ENCODE results near the gene MT1B. TPM values are rescaled to one million over a fixed set of nuclear protein-coding genes. Genes with fewer than 3 reads are reported as not detected.

Gene MT1B
- total and polyA plus RNA-seq, 2 experiments from 2014 or later, result 0.47 TPM; not detected in 1

DNA sequence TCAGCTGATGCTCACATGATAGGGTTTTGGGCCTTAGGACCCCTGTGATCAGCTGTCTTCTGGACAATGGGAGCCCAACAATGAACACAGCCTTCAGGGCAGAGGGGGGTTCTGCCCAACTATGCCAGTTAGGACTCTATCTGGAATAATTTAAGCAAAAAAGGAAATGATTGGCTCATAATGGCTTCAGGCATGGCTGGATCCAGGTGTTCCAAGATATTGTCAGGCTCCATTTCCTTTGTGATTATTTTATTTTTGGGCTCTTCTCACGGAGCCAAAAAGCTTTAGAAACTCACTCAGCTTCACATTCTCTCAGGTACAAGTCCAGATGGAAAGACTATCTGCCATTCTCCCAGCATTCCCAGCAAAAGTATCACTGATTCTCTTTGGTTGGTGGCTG, 46.2 kb upstream of the MT1B start:
- peaks cover 26% of the 10 kb centered on the region for H3K4me1 ChIP-seq (ENCODE audit: insufficient read depth)
- TF ChIP-seq, protein P1, sequence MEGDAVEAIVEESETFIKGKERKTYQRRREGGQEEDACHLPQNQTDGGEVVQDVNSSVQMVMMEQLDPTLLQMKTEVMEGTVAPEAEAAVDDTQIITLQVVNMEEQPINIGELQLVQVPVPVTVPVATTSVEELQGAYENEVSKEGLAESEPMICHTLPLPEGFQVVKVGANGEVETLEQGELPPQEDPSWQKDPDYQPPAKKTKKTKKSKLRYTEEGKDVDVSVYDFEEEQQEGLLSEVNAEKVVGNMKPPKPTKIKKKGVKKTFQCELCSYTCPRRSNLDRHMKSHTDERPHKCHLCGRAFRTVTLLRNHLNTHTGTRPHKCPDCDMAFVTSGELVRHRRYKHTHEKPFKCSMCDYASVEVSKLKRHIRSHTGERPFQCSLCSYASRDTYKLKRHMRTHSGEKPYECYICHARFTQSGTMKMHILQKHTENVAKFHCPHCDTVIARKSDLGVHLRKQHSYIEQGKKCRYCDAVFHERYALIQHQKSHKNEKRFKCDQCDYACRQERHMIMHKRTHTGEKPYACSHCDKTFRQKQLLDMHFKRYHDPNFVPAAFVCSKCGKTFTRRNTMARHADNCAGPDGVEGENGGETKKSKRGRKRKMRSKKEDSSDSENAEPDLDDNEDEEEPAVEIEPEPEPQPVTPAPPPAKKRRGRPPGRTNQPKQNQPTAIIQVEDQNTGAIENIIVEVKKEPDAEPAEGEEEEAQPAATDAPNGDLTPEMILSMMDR (IDR thresholded peaks at IDR 0.05; ENCODE audit: poor library complexity), result no peak
- TF ChIP-seq EZH2phosphoT487 (IDR thresholded peaks at IDR 0.05; ENCODE audit: low read depth, severe bottlenecking, unreplicated experiment), result no peak
- TF ChIP-seq EZH2 (IDR thresholded peaks at IDR 0.05; ENCODE audit: borderline replicate concordance), result no peak
- no peaks in the 10 kb centered on the region for H3K9me2 ChIP-seq (replicated peaks; ENCODE audit: insufficient read depth)
- no peaks in the 10 kb centered on the region for H3K9me3 ChIP-seq (ENCODE audit: low read depth)
- H3K36me3 ChIP-seq (replicated peaks; ENCODE audit: insufficient read depth, low read depth), result no peaks in the 10 kb centered on the region
- H4K20me1 ChIP-seq (ENCODE audit: insufficient read depth, poor library complexity, severe bottlenecking), result no peaks in the 10 kb centered on the region
- H3K27ac ChIP-seq, result peak overlapping the region; percentile 87
- H3K27me3 ChIP-seq, result peaks cover 1% of the 10 kb centered on the region
- H2AFZ ChIP-seq, result no peak overlapping the region
- no peak for DNase-seq (ENCODE audit: low spot score)
- H3K4me3 ChIP-seq, result no peak overlapping the region
- H3K79me2 ChIP-seq, result no peaks in the 10 kb centered on the region
- no peak overlapping the region for H3K4me2 ChIP-seq
- WGBS (ENCODE audit: low lambda C conversion rate, missing lambda C conversion rate), result 88% methylated on average over 1 of the region's 1 CpG

DNA sequence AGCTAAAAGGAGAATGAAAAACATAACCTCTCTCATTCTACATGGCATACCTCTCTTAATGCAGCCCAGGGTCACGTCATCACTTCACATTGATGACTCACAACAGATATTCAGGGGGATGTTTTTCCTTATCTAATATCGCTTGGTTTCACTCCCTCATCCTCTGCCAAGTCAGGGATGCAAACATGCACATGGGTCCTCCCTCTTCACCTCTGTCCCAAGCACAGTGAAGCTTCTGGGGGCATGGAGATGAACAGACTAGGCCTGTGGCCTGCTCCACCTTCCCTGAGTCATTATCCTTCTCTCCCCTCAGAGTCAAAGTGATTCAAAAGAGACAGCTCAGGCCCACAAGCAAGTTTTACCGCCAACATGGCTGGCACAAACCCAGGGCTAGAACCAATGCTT, 45.6 kb upstream of the MT1B start:
- 83% methylated on average over 3 of the region's 3 CpGs for WGBS (ENCODE audit: low lambda C conversion rate, missing lambda C conversion rate)
- peak overlapping the region; percentile 77 for H3K4me2 ChIP-seq
- H3K27ac ChIP-seq, result peak overlapping the region; percentile 87
- H3K36me3 ChIP-seq (replicated peaks; ENCODE audit: insufficient read depth, low read depth), result no peaks in the 10 kb centered on the region
- no peaks in the 10 kb centered on the region for H4K20me1 ChIP-seq (ENCODE audit: insufficient read depth, poor library complexity, severe bottlenecking)
- no peaks in the 10 kb centered on the region for H3K9me2 ChIP-seq (replicated peaks; ENCODE audit: insufficient read depth)
- no peak overlapping the region for H2AFZ ChIP-seq
- H3K79me2 ChIP-seq, result no peaks in the 10 kb centered on the region
- no peak for TF ChIP-seq EZH2 (IDR thresholded peaks at IDR 0.05; ENCODE audit: borderline replicate concordance)
- TF ChIP-seq, protein P1 (IDR thresholded peaks at IDR 0.05; ENCODE audit: poor library complexity), result no peak
- peaks cover 26% of the 10 kb centered on the region for H3K4me1 ChIP-seq (ENCODE audit: insufficient read depth)
- H3K27me3 ChIP-seq, result peaks cover 4% of the 10 kb centered on the region
- no peak overlapping the region for H3K4me3 ChIP-seq
- no peaks in the 10 kb centered on the region for H3K9me3 ChIP-seq (ENCODE audit: low read depth)
- no peak for DNase-seq (ENCODE audit: low spot score)

DNA sequence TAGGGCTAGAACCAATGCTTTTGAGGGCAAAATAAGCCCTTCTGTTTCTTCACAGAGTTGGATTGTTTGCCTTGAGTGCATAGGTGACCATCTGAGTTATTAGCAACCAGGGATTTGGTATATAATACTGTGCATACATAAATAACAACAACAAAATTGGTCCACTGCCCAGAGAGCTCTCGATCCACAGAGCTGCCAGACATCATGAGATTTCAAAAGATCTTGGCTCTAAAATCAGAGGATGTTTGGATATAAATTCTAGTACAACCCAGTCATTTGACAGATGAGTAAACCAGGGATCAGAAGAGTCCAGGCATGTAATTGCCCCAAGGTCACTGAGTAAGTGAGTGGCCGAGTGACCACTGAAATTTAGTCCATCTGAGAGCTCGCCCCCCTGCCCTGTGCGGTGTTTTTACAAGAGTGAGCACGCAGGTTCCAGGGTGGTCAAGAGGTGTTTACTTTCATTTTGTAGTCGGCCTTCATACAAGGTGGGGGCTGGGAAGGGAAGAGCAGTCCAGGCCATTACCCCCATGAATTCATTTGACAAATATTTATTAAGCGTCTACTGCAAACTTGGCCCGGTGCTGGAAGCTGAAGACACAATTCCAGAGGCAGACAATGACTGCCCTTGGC, 45.1 kb upstream of the MT1B start:
- Histone ChIP-seq H4K20me1 (ENCODE audit: insufficient read depth, poor library complexity, severe bottlenecking) (no peaks in the 10 kb centered on the region), H3K36me3 (replicated peaks; ENCODE audit: insufficient read depth, low read depth) (no peaks in the 10 kb centered on the region), H3K4me2 (peak overlapping the region; percentile 77), H3K79me2 (no peaks in the 10 kb centered on the region), H3K9me3 (ENCODE audit: low read depth) (no peaks in the 10 kb centered on the region), H3K9me2 (replicated peaks; ENCODE audit: insufficient read depth) (no peaks in the 10 kb centered on the region), H3K27ac (peak overlapping the region; percentile 87), H3K27me3 (peaks cover 4% of the 10 kb centered on the region), H3K4me1 (ENCODE audit: insufficient read depth) (peaks cover 26% of the 10 kb centered on the region), H3K4me3 (no peak overlapping the region), H2AFZ (no peak overlapping the region)
- no peak for TF ChIP-seq EZH2 (IDR thresholded peaks at IDR 0.05; ENCODE audit: borderline replicate concordance)
- TF ChIP-seq, protein P1 (IDR thresholded peaks at IDR 0.05; ENCODE audit: poor library complexity), result no peak
- TF ChIP-seq EZH2phosphoT487 (IDR thresholded peaks at IDR 0.05; ENCODE audit: low read depth, severe bottlenecking, unreplicated experiment), result no peak
- DNase-seq (ENCODE audit: low spot score), result peak; percentile 53
- WGBS (ENCODE audit: low lambda C conversion rate, missing lambda C conversion rate), result 52% methylated on average over 8 of the region's 8 CpGs

All from hepatocyte (in vitro differentiated cells).